C1 segment of cervical spinal cord (tissue), 14 donors: Measurements from ENCODE around the gene ZFP57.
"Not testable (repeated sequence)": the region's sequence is repeated elsewhere in the genome, so short reads cannot be mapped to it uniquely, and the experiment has no call there.

Experiments
- DNase-seq, 14 donors: peaks; one replicate each; lab custom pipeline; 2025; lab: John Stamatoyannopoulos, UW

The ZFP57 gene

GRCh38 chr6:29696147-29697125 lies 15.5 kb upstream of the ZFP57 start:
- peak in 2 of 14 donors; percentile 7 to 21 for DNase-seq

DNA sequence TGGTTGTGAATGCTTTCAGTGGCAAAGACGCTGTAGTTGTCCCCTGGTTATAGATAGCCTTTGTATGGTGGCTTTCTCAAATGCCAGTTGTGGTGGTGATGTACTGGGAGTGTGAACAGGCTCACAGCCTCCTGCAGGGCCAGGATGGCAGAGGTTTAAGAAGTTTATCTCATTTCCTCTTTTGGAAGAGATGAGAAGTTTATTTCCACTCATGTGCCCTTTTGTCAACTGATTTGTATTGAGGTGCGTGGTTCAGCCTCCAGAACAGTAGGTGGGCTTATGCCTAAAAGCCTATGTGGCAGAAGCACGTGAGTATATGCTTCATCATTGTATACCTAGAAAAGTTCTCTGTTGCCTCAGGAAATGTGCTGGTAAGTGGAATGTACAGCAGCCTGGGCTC lies 13.7 kb upstream of the ZFP57 start:
- no peak for DNase-seq

DNA sequence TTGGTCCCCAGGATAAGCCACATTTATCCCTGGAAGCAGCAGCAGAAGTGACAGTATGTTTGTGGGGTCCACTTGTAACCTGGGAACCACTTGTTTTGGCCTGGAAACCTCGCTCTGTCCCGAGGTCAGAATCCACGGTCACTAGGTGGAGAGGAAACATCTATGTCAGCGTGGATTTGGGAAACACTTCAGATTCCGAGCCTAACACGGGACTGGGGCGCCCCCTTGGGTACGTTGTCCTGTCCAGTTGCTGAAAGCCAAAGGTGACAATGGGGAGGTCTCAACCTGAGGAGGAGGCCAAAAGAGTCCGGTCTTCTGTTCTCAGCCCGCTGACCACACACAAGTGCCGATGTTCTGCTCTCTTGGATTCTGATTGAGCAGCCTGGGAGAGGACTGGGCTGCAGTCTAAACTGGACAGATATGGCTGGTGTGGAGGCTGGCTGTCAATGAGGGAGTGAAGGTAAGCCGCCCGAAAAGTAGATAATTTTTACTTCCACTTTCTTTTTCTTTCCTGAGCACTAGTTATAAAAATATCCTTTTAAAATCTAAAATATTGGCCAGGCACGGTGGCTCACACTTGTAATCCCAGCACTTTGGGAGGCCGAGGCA lies 4.9 kb upstream of the ZFP57 start:
- peak in 5 of 14 donors; percentile 15 to 23 (median 19) for DNase-seq

DNA sequence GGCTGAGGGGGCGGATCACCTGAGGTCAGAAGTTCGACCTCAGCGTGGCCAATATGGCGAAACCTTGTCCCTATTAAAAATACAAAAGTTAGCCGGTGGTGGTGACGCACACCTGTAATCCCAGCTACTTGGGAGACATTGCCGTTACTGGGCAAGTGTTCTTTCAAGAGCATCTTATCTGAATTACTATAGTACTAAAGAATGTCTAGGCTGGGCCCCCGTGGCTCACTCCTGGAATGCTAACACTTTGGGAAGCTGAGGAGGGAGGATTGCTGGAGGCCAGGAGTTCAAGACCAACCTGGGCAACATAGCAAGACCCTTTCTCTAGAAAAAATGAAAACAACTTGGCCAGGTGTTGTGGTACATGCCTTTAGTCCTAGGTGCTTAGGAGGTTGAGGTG lies 859 bp upstream of the ZFP57 start:
- DNase-seq, result no peak

- no peak for DNase-seq
These were observed 536 bp downstream of the ZFP57 start for GRCh38 chr6:29680416-29680815.

- DNase-seq, result no peak
These were observed 990 bp downstream of the ZFP57 start for GRCh38 chr6:29679962-29680361.

DNA sequence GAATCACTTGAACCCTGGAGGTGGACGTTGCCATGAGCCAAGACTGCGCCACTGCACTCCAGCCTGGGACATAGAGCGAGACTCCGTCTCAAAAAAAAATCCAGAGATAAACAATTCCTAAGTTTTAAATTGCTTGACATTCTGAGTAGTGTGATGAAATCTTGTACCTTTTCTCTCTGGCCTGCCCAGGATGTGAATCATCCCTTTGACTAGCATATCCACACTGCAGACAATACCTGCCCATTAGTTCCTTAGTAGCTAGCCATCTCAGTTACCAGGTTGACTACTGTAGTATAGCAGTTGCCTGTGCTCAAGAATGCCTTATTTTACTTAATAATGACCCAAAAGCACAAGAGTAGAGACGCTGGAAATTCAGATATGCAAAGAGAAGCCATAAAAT lies 2.8 kb downstream of the ZFP57 start:
- DNase-seq, result no peak

DNA sequence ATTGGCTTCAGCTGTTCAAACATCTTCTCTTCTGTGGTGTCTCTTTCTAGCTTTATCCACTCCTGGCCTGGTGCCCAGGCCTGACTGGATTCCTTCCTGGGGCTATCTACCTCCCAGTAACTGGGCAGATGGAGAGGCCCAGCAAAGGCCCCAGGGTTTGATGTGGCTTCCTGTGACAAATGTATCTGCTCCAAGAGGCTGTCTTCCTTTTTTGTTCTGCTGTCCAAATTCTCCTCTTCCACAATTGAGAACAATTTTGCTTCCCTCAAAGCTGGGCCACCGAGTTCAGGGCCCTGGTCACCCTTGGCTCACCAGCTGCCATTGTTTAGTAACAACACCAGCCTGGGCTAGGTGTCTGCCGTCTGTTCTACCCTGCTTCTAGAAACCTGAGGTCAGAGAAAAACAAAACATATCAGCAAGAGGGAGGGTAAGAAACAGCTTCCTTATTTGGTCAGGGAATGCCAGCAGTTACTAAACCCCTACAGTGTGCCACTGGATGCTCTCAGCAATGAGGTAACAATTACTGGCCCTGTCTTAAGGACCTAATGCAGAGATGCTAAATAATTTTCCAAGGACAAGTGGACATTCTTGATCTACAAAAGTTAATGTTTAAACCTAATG lies 3.9 kb downstream of the ZFP57 start:
- DNase-seq, result no peak

GRCh38 chr6:29675561-29675960 lies 5.4 kb downstream of the ZFP57 start:
- no peak for DNase-seq

DNA sequence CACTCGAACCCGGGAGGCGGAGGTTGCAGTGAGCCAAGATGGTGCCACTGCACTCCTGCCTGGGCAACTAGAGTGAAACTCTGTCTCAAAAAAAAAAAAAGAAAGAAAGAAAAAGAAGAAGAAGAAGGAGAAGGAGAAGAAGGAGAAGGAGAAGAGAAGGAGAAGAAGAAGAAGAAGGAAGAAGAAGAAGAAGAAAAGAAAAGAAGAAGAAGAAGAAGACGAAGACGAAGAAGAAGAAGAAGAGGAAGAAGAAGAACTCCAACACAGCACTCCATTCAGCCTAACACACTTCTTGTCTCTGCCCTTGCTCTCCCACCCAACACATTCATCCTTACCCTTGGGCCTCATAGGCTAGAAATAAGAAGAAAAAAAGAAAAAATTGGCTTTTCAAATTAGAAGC lies 6.9 kb downstream of the ZFP57 start:
- DNase-seq, result no peak

GRCh38 chr6:29673161-29673560 lies 7.8 kb downstream of the ZFP57 start:
- peak in 1 of 14 donors; percentile 63 for DNase-seq

GRCh38 chr6:29672116-29672515 lies 8.8 kb downstream of the ZFP57 start:
- not testable (repeated sequence) for DNase-seq

GRCh38 chr6:29671026-29671425 lies 9.9 kb downstream of the ZFP57 start:
- DNase-seq, result no peak

DNA sequence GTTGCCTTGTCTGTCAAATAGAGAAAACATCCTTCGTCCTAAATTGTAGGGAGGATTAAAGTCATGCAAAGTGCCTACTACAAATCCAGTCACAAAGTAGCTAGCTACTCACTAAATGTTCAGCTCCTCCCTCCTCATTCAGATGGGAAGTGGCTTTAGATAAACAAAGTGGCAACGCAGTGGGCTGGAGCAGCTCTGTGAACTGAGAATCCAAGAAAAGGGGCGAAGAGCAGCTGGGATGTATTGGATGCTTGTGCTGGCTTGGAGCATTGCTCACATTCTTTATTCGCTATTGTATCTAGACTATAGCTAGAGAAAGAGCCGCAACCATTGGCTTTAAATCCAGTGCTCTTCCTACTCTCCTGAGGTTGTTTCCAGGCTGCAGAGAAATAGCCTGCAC lies 13.8 kb downstream of the ZFP57 start:
- no peak for DNase-seq

GRCh38 chr6:29666826-29667130 lies 14.2 kb downstream of the ZFP57 start:
- no peak for DNase-seq

GRCh38 chr6:29665942-29666825 lies 14.8 kb downstream of the ZFP57 start:
- DNase-seq, result no peak

DNA sequence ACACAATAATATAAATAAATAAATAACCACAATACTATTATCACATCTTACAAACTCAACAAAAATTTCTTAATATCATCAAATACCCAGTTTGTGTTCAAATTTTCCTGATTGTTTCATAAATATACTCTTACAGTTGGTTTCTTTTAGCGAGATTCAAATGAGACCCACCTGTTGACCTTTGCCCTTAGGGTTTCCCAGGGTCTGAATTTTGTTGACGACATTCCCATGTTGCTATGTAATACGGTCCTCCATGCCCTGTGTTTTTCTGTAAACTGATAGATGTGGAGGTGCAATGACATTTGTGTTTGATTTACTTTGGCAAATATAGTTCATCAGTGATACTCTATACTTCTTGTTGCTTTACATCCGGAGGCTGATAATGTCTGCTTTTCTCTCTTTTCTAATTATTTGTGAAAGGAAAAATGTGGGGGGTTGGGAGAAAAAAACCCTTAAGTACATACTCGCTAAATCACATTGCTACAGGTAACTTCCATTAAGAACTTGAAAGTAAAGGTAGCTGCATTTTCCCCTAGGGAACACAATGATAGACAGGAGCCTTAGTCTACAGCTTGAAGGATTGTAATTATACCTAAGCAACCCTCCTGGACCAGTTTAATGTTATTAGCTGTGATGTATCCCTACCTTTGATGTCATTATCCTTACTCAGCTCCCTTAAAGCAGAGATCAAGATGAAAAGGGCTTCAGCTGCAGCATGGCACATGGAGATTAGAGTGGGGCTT lies 17.5 kb downstream of the ZFP57 start:
- no peak for DNase-seq

- DNase-seq, result not testable (repeated sequence)
These were observed 19.3 kb downstream of the ZFP57 start for GRCh38 chr6:29661502-29662141.

GRCh38 chr6:29661071-29661470 lies 19.9 kb downstream of the ZFP57 start:
- no peak for DNase-seq

DNA sequence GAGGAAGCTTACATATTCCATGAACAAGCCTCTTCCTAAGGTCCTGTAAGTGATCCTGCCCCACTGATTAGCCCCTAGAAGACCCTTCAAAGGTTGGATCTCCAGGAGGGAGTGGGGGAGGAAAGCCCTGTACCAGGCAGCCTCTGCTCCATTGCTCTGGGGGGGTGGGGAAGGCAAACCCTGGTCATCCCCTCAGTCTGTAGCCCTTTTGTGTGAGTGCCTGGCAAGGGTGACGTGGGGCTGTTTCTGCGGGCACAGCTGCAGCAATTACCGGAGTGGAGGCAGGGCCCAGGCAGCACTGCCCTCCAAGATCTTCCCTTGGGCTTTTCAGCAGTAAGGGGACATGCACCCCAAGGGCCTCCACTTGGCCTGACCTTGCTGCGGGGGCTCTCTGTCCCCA lies 24.2 kb downstream of the ZFP57 start, which contains the start of gene MOG:
MOG (plus strand) TSS at position 295 of the 400 bp plus-strand sequence. CDS start 118 bp downstream, outside the sequence.
- DNase-seq, result peak in 12 of 14 donors; percentile 9 to 93 (median 80)
